Measurements from ENCODE around the gene TRIM72.
"Not testable (repeated sequence)": the region's sequence is repeated elsewhere in the genome, so short reads cannot be mapped to it uniquely, and the experiment has no call there.

Gene TRIM72

GRCh38 chr16:31192856-31193642, 20.9 kb upstream of the TRIM72 start:
- no peaks in the 10 kb centered on the region for H3K4me1 ChIP-seq (ENCODE audit: control insufficient read depth, low read depth, low read length)

GRCh38 chr16:31193874-31194273, 20.0 kb upstream of the TRIM72 start:
- Histone ChIP-seq H3K4me3 (ENCODE audit: low read length) (no peak overlapping the region), H3K9me3 (ENCODE audit: control insufficient read depth, low read depth, low read length) (no peaks in the 10 kb centered on the region), H3K9ac (ENCODE audit: low read length) (no peak overlapping the region), H3K4me1 (ENCODE audit: control insufficient read depth, low read depth, low read length) (no peaks in the 10 kb centered on the region), H3K27ac (ENCODE audit: low read length) (no peak overlapping the region), H3K36me3 (ENCODE audit: control insufficient read depth, low read depth, low read length) (peaks cover 77% of the 10 kb centered on the region), H3K27me3 (ENCODE audit: control insufficient read depth, insufficient read depth, low read length) (no peaks in the 10 kb centered on the region)

More at GRCh38 chr16:31192856-31193642, 20.9 kb upstream of the TRIM72 start:
- Histone ChIP-seq H3K4me3 (ENCODE audit: low read length) (no peak overlapping the region), H3K27me3 (ENCODE audit: control insufficient read depth, insufficient read depth, low read length) (no peaks in the 10 kb centered on the region), H3K9me3 (ENCODE audit: control insufficient read depth, low read depth, low read length) (no peaks in the 10 kb centered on the region), H3K27ac (ENCODE audit: low read length) (no peak overlapping the region), H3K9ac (ENCODE audit: low read length) (no peak overlapping the region), H3K36me3 (ENCODE audit: control insufficient read depth, low read depth, low read length) (peaks cover 86% of the 10 kb centered on the region)

- H3K27me3 ChIP-seq (ENCODE audit: control insufficient read depth, insufficient read depth, low read length), result no peaks in the 10 kb centered on the region
- H3K4me3 ChIP-seq (ENCODE audit: low read length), result no peak overlapping the region
- no peak overlapping the region for H3K27ac ChIP-seq (ENCODE audit: low read length)
- no peaks in the 10 kb centered on the region for H3K9me3 ChIP-seq (ENCODE audit: control insufficient read depth, low read depth, low read length)
- peaks cover 71% of the 10 kb centered on the region for H3K36me3 ChIP-seq (ENCODE audit: control insufficient read depth, low read depth, low read length)
- H3K9ac ChIP-seq (ENCODE audit: low read length), result no peak overlapping the region
- H3K4me1 ChIP-seq (ENCODE audit: control insufficient read depth, low read depth, low read length), result no peaks in the 10 kb centered on the region
Measured at GRCh38 chr16:31194898-31195297, 19.0 kb upstream of the TRIM72 start.

GRCh38 chr16:31195861-31196260, 18.1 kb upstream of the TRIM72 start:
- H3K4me3 ChIP-seq (ENCODE audit: low read length); H3K27ac ChIP-seq (ENCODE audit: low read length); H3K27me3 ChIP-seq (ENCODE audit: control insufficient read depth, insufficient read depth, low read length); H3K4me1 ChIP-seq (ENCODE audit: control insufficient read depth, low read depth, low read length); H3K9me3 ChIP-seq (ENCODE audit: control insufficient read depth, low read depth, low read length); H3K9ac ChIP-seq (ENCODE audit: low read length): not testable (repeated sequence)
- peaks cover 61% of the 10 kb centered on the region for H3K36me3 ChIP-seq (ENCODE audit: control insufficient read depth, low read depth, low read length)

GRCh38 chr16:31196324-31197088, 17.4 kb upstream of the TRIM72 start:
- Histone ChIP-seq H3K9ac (ENCODE audit: low read length) (no peak overlapping the region), H3K4me3 (ENCODE audit: low read length) (no peak overlapping the region), H3K27me3 (ENCODE audit: control insufficient read depth, insufficient read depth, low read length) (peaks cover 3% of the 10 kb centered on the region), H3K9me3 (ENCODE audit: control insufficient read depth, low read depth, low read length) (no peaks in the 10 kb centered on the region), H3K4me1 (ENCODE audit: control insufficient read depth, low read depth, low read length) (peaks cover 2% of the 10 kb centered on the region), H3K27ac (ENCODE audit: low read length) (no peak overlapping the region), H3K36me3 (ENCODE audit: control insufficient read depth, low read depth, low read length) (peaks cover 55% of the 10 kb centered on the region)

GRCh38 chr16:31198207-31198882, 15.6 kb upstream of the TRIM72 start:
- no peak overlapping the region for H3K4me3 ChIP-seq (ENCODE audit: low read length)
- peaks cover 4% of the 10 kb centered on the region for H3K4me1 ChIP-seq (ENCODE audit: control insufficient read depth, low read depth, low read length)
- no peak overlapping the region for H3K9ac ChIP-seq (ENCODE audit: low read length)
- peaks cover 37% of the 10 kb centered on the region for H3K36me3 ChIP-seq (ENCODE audit: control insufficient read depth, low read depth, low read length)
- H3K9me3 ChIP-seq (ENCODE audit: control insufficient read depth, low read depth, low read length), result no peaks in the 10 kb centered on the region
- no peak overlapping the region for H3K27ac ChIP-seq (ENCODE audit: low read length)
- peaks cover 13% of the 10 kb centered on the region for H3K27me3 ChIP-seq (ENCODE audit: control insufficient read depth, insufficient read depth, low read length)

- Histone ChIP-seq H3K4me1 (ENCODE audit: control insufficient read depth, low read depth, low read length) (peaks cover 4% of the 10 kb centered on the region), H3K36me3 (ENCODE audit: control insufficient read depth, low read depth, low read length) (peaks cover 25% of the 10 kb centered on the region), H3K4me3 (ENCODE audit: low read length) (no peak overlapping the region)
Measured at GRCh38 chr16:31199430-31200041, 14.4 kb upstream of the TRIM72 start.

GRCh38 chr16:31200111-31200510, 13.8 kb upstream of the TRIM72 start:
- H3K4me1 ChIP-seq (ENCODE audit: control insufficient read depth, low read depth, low read length); H3K9ac ChIP-seq (ENCODE audit: low read length); H3K4me3 ChIP-seq (ENCODE audit: low read length); H3K9me3 ChIP-seq (ENCODE audit: control insufficient read depth, low read depth, low read length); H3K27ac ChIP-seq (ENCODE audit: low read length): not testable (repeated sequence)
- Histone ChIP-seq H3K36me3 (ENCODE audit: control insufficient read depth, low read depth, low read length) (peaks cover 19% of the 10 kb centered on the region), H3K27me3 (ENCODE audit: control insufficient read depth, insufficient read depth, low read length) (peaks cover 17% of the 10 kb centered on the region)

More at GRCh38 chr16:31199430-31200041, 14.4 kb upstream of the TRIM72 start:
- H3K27ac ChIP-seq (ENCODE audit: low read length), result no peak overlapping the region
- no peaks in the 10 kb centered on the region for H3K9me3 ChIP-seq (ENCODE audit: control insufficient read depth, low read depth, low read length)
- peaks cover 17% of the 10 kb centered on the region for H3K27me3 ChIP-seq (ENCODE audit: control insufficient read depth, insufficient read depth, low read length)
- H3K9ac ChIP-seq (ENCODE audit: low read length), result no peak overlapping the region

- Histone ChIP-seq H3K27me3 (ENCODE audit: control insufficient read depth, insufficient read depth, low read length) (peaks cover 17% of the 10 kb centered on the region), H3K4me1 (ENCODE audit: control insufficient read depth, low read depth, low read length) (peaks cover 4% of the 10 kb centered on the region), H3K27ac (ENCODE audit: low read length) (no peak overlapping the region), H3K9ac (ENCODE audit: low read length) (peak overlapping the region; percentile 55), H3K4me3 (ENCODE audit: low read length) (peak overlapping the region; percentile 65), H3K36me3 (ENCODE audit: control insufficient read depth, low read depth, low read length) (peaks cover 10% of the 10 kb centered on the region), H3K9me3 (ENCODE audit: control insufficient read depth, low read depth, low read length) (no peaks in the 10 kb centered on the region)
Measured at GRCh38 chr16:31200821-31201568, 12.9 kb upstream of the TRIM72 start.

GRCh38 chr16:31201582-31202413, 12.1 kb upstream of the TRIM72 start:
- H3K36me3 ChIP-seq (ENCODE audit: control insufficient read depth, low read depth, low read length), result peaks cover 4% of the 10 kb centered on the region
- peaks cover 17% of the 10 kb centered on the region for H3K27me3 ChIP-seq (ENCODE audit: control insufficient read depth, insufficient read depth, low read length)
- peak overlapping the region; percentile 55 for H3K9ac ChIP-seq (ENCODE audit: low read length)
- peaks cover 4% of the 10 kb centered on the region for H3K4me1 ChIP-seq (ENCODE audit: control insufficient read depth, low read depth, low read length)
- H3K4me3 ChIP-seq (ENCODE audit: low read length), result peak overlapping the region; percentile 65
- H3K27ac ChIP-seq (ENCODE audit: low read length), result no peak overlapping the region
- no peaks in the 10 kb centered on the region for H3K9me3 ChIP-seq (ENCODE audit: control insufficient read depth, low read depth, low read length)
